ENCODE results near the gene ATG4B.

ATG4B gene

GRCh38 chr2:241695651-241696050, 58.2 kb downstream of the ATG4B start:
- DNase-seq: no peak

GRCh38 chr2:241701149-241701398, 63.6 kb downstream of the ATG4B start:
- no peak for DNase-seq

GRCh38 chr2:241701399-241702154, 64.1 kb downstream of the ATG4B start, which contains the start of gene ING5:
ING5 (plus strand) TSS chr2:241702039; CDS start chr2:241702066, 27 bp downstream.
- peak; percentile 88 to 93 for DNase-seq

- peak; percentile 76 to 86 for DNase-seq
Observed at GRCh38 chr2:241702155-241703031, 64.9 kb downstream of the ATG4B start.

GRCh38 chr2:241703032-241703604, 65.6 kb downstream of the ATG4B start:
- DNase-seq: peak in 1 of 2 experiments; percentile 33

DNA sequence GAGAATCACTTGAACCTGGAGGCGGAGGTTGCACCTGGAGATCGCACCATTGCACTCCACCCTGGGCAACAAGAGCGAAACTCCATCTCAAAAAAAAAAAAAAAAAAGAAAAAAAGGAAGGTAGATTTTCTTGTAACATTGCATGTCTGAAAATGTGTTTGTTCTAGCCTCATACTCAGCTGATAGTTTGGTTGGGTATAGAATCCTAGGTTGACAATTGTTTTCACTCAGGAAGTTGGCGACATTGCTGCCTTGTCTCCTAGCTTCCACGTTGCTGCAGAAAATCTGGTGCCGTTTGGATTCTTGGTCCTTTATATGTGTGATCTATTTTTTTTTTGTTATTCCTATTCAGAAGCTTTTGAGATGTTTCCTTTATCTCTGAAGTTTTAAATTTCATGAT, 69.0 kb downstream of the ATG4B start:
- DNase-seq: no peak

DNA sequence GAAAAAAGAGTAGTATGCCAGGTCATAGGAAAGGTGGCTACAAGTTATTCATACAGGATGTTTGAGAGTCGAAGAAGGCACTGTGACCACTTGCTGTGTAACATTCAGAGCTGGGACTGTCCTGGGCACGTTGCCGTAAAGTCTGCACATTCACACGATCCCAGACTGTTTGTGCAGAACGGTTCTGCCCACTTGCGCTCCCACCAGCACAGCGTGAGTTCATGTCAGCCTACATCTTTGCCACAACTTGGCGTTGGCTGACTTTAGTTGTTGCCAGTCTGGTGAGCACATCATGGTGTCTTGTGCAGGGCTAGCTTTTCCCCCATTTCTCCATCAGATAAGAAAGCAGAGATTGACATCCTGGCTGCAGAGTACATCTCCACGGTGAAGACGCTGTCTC, 71.4 kb downstream of the ATG4B start:
- no peak for DNase-seq

GRCh38 chr2:241719093-241719492, 81.6 kb downstream of the ATG4B start:
- no peak for DNase-seq

DNA sequence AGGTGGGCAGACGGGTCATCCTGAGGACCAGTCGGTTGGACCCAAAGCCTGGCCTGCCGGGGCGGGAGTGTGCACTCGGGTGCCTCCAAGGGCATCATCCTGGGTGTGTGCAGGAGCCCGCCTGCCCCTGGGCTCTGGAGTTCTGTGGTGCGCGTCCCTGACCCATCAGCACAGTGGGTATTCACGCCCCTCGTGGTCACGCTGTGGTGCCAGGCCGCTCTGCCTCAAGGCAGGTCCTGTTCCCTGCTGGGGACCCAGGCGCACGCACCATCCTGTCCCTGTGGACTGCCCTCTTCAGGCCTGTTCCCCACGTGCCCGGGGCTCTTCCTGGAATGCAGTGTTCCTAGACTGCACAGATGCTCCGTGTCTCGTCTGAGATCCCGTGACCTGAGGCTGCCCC, 82.6 kb downstream of the ATG4B start:
- DNase-seq: no peak

DNA sequence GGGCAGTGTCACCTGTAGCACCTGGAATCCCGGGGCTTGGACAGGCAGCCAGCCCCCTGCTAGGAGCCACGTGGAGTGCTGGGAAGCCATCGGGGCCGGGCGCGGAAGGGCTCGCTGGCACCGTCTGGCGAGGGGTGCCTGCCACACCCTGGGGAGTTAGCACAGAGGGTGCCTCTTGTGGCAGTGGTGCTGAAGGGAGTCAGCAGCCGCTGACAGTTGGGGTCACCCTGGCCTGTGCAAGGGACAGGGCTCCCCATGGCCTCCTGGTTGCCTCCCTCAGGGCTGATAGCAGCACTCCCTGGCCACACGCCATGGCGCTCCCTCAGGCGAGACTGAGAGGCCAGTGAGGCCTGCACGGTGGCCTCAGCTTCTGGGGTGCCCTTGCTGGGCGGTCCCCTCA, 83.1 kb downstream of the ATG4B start:
- no peak for DNase-seq

GRCh38 chr2:241721852-241722251, 84.4 kb downstream of the ATG4B start:
- DNase-seq: no peak

DNA sequence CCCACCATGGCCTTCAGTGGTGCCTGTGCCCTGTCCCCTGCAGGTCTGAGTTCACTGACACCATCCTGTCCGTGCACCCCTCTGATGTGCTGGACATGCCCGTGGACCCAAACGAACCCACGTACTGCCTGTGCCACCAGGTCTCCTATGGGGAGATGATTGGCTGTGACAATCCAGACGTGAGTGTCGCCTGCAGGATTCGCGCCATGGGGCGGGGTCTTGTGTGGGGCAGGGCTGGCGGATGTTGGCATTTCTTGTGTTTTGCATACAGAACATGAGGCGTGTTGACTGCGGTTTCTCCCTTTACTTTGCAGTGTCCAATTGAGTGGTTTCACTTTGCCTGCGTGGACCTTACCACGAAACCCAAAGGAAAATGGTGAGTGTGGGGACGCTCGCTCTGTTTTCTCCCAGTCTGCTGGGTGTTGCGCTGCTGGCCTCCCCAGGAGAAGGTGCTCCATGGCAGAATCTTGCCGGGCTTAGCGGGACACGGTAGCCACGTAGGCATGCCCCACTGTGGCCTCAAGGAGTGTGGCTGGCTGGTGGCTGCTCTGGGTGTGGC, 85.5 kb downstream of the ATG4B start:
- DNase-seq: no peak

All from SHP77 (cell line).